Measurements from ENCODE around the gene C1orf21. TPM values are rescaled to one million over a fixed set of nuclear protein-coding genes. Genes with fewer than 3 reads are reported as not detected.

C1orf21 gene
- total RNA-seq, 1 experiment from 2014 or later: 0.15 TPM

DNA sequence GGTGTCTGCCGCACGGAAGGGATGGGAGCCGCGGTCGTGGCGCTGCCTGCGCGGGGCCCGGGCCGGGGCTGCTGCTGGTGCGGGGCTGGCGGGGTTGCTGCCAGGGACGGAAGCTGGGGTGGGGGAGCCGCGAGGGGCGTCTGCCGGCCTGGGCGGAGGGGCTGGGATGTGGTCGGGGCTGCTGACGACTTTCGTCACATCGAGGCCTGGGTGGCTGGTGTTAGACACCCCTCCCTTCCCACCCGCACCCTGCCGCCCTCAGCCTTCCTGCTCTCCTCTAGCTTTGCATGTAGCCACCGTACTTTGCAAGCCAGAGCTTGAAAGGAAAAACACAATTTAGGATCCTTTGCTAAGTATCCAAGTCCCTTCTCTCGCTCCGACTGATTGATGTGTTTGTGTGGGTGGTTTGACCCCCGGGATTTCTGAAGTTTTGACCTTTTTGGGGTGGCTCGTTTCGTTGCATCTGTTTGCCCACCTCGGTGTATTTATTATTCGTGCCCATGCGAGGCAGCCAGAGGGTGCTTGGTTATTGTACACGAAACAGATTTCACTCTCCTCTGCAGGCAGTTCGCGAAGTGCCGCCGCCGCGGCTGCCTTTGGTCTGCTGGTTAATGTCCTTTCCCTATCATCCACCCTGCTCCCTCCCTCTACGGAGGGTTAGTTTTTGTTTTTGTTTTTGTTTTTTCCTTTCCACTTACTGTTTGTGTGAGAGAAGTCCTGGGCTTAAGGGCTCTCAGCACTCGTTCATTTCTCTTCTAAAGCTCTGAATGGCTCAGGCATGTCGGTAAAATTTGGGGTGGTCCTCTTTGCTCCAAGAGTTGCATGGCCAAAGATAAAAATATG is 868 bp downstream of the C1orf21 start:
- H3K27ac ChIP-seq (ENCODE audit: low read length): no peak overlapping the region
- no peak for DNase-seq (ENCODE audit: low read depth, low spot score)
- peaks cover 32% of the 10 kb centered on the region for H3K27me3 ChIP-seq (ENCODE audit: control insufficient read depth, insufficient read depth, low read length)
- H3K4me3 ChIP-seq (ENCODE audit: low read depth in 2 of 2, low read length in 2 of 2): peak overlapping the region; percentile 57 to 59
- ChIA-PET POLR2A (no interaction called here), CTCF (no interaction called here)
- H3K4me1 ChIP-seq (ENCODE audit: control insufficient read depth, insufficient read depth, low read length): no peaks in the 10 kb centered on the region
- peak; percentile 54 for ATAC-seq
- no peaks in the 10 kb centered on the region for H3K36me3 ChIP-seq (ENCODE audit: control insufficient read depth, insufficient read depth, low read length)
- in situ Hi-C loops (cut with HindIII; ENCODE audit: low pct_unique_long_range_greater_than_20kb, low sequenced_read_pairs): no loop called here
- intact Hi-C loops (cut with micrococcal nuclease; ENCODE audit: unreplicated experiment): no loop called here
- no peak for TF ChIP-seq SIN3A (IDR thresholded peaks at IDR 0.05; ENCODE audit: borderline replicate concordance, insufficient read depth, low read depth, low read length)
- no peak for TF ChIP-seq POLR2AphosphoS5 (IDR thresholded peaks at IDR 0.05; ENCODE audit: low read depth, low read length)
- TF ChIP-seq, protein P1, sequence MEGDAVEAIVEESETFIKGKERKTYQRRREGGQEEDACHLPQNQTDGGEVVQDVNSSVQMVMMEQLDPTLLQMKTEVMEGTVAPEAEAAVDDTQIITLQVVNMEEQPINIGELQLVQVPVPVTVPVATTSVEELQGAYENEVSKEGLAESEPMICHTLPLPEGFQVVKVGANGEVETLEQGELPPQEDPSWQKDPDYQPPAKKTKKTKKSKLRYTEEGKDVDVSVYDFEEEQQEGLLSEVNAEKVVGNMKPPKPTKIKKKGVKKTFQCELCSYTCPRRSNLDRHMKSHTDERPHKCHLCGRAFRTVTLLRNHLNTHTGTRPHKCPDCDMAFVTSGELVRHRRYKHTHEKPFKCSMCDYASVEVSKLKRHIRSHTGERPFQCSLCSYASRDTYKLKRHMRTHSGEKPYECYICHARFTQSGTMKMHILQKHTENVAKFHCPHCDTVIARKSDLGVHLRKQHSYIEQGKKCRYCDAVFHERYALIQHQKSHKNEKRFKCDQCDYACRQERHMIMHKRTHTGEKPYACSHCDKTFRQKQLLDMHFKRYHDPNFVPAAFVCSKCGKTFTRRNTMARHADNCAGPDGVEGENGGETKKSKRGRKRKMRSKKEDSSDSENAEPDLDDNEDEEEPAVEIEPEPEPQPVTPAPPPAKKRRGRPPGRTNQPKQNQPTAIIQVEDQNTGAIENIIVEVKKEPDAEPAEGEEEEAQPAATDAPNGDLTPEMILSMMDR (IDR thresholded peaks at IDR 0.05): no peak
- TF ChIP-seq TCF7L2 (IDR thresholded peaks at IDR 0.05; ENCODE audit: low read depth, low read length): no peak
- TF ChIP-seq, protein P2, sequence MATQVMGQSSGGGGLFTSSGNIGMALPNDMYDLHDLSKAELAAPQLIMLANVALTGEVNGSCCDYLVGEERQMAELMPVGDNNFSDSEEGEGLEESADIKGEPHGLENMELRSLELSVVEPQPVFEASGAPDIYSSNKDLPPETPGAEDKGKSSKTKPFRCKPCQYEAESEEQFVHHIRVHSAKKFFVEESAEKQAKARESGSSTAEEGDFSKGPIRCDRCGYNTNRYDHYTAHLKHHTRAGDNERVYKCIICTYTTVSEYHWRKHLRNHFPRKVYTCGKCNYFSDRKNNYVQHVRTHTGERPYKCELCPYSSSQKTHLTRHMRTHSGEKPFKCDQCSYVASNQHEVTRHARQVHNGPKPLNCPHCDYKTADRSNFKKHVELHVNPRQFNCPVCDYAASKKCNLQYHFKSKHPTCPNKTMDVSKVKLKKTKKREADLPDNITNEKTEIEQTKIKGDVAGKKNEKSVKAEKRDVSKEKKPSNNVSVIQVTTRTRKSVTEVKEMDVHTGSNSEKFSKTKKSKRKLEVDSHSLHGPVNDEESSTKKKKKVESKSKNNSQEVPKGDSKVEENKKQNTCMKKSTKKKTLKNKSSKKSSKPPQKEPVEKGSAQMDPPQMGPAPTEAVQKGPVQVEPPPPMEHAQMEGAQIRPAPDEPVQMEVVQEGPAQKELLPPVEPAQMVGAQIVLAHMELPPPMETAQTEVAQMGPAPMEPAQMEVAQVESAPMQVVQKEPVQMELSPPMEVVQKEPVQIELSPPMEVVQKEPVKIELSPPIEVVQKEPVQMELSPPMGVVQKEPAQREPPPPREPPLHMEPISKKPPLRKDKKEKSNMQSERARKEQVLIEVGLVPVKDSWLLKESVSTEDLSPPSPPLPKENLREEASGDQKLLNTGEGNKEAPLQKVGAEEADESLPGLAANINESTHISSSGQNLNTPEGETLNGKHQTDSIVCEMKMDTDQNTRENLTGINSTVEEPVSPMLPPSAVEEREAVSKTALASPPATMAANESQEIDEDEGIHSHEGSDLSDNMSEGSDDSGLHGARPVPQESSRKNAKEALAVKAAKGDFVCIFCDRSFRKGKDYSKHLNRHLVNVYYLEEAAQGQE (IDR thresholded peaks at IDR 0.05; ENCODE audit: insufficient read depth in 1 of 2, low read depth in 2 of 2, low read length in 1 of 2): no peak
- no peaks in the 10 kb centered on the region for H3K9me3 ChIP-seq (ENCODE audit: control insufficient read depth, insufficient read depth, low read depth, low read length)
- no TSS peak for BruUV-seq (replicated peaks)

DNA sequence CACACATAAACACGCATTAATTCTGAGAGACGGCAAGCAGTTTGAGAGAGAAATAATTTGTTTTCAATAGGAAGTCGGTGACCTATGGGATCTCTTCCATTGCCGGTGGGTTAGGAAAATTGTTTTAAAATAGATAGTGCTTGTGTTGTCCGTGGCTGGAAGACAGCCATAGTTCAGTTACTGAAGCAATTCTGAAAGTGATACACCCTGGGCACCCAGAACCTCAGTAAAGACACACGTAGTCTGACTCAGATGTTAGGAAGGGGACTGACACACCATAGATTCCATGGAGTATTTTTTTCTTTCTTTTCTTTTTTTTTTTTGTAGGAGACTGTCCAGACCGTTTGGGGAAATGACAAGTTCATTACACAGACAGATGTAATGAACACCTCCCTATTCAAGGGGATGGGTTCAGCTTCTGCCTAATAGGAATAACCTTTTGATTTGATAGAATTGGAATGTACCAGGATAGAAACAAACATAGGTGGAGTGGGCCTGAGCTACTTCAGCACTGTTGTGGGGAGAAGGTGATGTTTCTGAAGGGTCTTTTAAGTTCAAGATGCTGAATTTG is 1.6 kb downstream of the C1orf21 start:
- BruUV-seq (replicated peaks): no TSS peak
- POLR2A ChIA-PET: interaction anchor here (0.8 kb wide), 1 partner anchor 15 kb away, joined by 7 read pairs; no protein-coding TSS in a partner anchor
- Histone ChIP-seq H3K36me3 (ENCODE audit: control insufficient read depth, insufficient read depth, low read length) (no peaks in the 10 kb centered on the region), H3K4me3 (ENCODE audit: low read depth in 2 of 2, low read length in 2 of 2) (peak overlapping the region in 1 of 2 experiments; percentile 57; a peak in 1 of 4 replicates), H3K27me3 (ENCODE audit: control insufficient read depth, insufficient read depth, low read length) (peaks cover 29% of the 10 kb centered on the region), H3K4me1 (ENCODE audit: control insufficient read depth, insufficient read depth, low read length) (no peaks in the 10 kb centered on the region), H3K27ac (ENCODE audit: low read length) (no peak overlapping the region), H3K9me3 (ENCODE audit: control insufficient read depth, insufficient read depth, low read depth, low read length) (no peaks in the 10 kb centered on the region)
- no peak for DNase-seq (ENCODE audit: low read depth, low spot score)
- in situ Hi-C loops (cut with HindIII; ENCODE audit: low pct_unique_long_range_greater_than_20kb, low sequenced_read_pairs): no loop called here
- intact Hi-C loops (cut with micrococcal nuclease; ENCODE audit: unreplicated experiment): no loop called here
- ATAC-seq: no peak
- TF ChIP-seq, protein P1 (IDR thresholded peaks at IDR 0.05): no peak
- no peak for TF ChIP-seq SIN3A (IDR thresholded peaks at IDR 0.05; ENCODE audit: borderline replicate concordance, insufficient read depth, low read depth, low read length)
- TF ChIP-seq POLR2AphosphoS5 (IDR thresholded peaks at IDR 0.05; ENCODE audit: low read depth, low read length): no peak
- TF ChIP-seq, protein P2 (IDR thresholded peaks at IDR 0.05; ENCODE audit: insufficient read depth in 1 of 2, low read depth in 2 of 2, low read length in 1 of 2): no peak
- no peak for TF ChIP-seq TCF7L2 (IDR thresholded peaks at IDR 0.05; ENCODE audit: low read depth, low read length)
- CTCF ChIA-PET: no interaction called here

Data from Panc1 (cell line).